Activated CD4-positive, alpha-beta T cell treated with anti-CD3 and anti-CD28 coated beads for 48 hours (primary cell): ENCODE results near the gene INPP4A.

Experiments
- DNase-seq: peaks from one replicate; pipeline ENCODE4 v3.0.0-alpha.2; 2020

Gene INPP4A

GRCh38 chr2:98543214-98543613, 98.6 kb downstream of the INPP4A start:
- no peak for DNase-seq

DNA sequence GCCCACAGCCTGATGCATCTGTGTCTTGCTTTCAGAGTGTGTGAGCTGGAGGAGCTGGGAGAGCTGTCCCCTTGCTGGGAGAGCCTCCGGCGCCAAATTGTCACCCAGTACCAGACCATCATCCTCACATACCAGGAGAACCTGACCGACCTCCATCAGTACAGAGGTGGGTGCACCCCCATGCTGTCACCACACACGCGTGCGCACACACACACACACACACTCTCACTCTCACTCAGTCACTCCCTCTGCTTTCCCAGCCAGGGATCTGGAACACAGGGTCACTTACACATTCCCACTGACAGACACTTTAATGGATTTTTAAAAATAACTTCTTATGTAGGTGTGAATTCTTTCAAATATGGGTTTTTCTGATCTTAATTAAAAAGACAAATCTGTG, 99.2 kb downstream of the INPP4A start:
- no peak for DNase-seq

- no peak for DNase-seq
These were observed 100.9 kb downstream of the INPP4A start for GRCh38 chr2:98545591-98545990.

- DNase-seq, result no peak
These were observed 101.5 kb downstream of the INPP4A start for GRCh38 chr2:98546186-98546585.

GRCh38 chr2:98547092-98547790, 102.6 kb downstream of the INPP4A start:
- no peak for DNase-seq

GRCh38 chr2:98548920-98549818, 104.5 kb downstream of the INPP4A start:
- DNase-seq, result no peak

DNA sequence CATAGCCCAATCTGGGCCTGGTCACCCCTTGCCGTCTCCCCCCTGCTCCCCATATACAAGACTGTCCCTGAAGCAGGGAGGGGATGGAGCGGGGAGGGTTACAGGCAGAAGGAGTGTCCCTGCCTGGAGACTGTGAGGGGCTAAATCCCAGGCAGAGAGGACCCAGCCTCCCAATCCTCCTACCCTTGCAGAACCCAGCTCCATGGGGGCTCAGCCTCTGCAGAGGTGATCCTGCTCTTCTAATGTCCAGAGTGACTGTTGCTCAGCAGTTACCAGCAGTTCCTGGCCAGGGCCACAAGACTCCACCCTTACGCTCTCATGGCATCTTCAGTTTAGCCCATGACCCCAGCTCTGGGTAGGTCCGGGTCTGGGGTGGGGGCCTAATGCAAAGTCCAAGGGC, 105.5 kb downstream of the INPP4A start:
- DNase-seq, result no peak

- peak; percentile 60 for DNase-seq
These were observed 106.7 kb downstream of the INPP4A start for GRCh38 chr2:98551316-98551715.

GRCh38 chr2:98552499-98553179, 108.0 kb downstream of the INPP4A start:
- no peak for DNase-seq

DNA sequence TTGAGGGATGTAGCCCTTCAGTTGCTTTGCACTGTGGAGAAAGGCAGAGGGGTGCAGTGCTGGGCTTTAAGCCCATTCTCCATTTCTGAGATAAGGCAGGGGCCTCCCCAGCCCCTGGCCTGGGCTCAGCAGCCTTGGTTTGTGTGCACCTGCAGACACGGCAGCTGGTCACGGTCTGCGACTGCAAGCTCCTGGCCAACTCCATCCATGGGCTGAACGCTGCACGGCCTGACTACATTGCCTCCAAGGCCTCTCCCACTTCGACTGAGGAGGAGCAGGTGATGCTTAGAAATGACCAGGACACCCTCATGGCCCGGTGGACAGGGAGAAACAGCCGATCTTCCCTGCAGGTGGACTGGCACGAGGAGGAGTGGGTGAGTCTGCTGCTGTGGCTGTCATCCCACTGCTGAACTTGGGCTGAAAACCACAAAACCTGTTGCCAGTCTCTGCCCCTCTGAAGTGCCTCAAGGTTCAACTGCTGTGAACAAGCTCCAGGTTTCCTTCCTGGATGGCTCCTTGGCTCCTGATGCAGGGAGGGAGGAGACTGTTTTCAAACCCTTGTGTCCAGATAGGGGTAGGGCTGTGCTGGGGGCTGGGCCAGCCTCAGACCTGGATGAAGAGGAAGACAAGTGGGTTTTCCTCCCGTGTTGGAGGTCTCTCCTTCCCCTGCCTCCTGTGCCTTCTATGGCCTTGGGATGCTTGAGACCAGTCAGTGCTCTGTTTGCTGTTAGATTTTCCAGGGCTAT, 109.6 kb downstream of the INPP4A start:
- DNase-seq, result no peak

DNA sequence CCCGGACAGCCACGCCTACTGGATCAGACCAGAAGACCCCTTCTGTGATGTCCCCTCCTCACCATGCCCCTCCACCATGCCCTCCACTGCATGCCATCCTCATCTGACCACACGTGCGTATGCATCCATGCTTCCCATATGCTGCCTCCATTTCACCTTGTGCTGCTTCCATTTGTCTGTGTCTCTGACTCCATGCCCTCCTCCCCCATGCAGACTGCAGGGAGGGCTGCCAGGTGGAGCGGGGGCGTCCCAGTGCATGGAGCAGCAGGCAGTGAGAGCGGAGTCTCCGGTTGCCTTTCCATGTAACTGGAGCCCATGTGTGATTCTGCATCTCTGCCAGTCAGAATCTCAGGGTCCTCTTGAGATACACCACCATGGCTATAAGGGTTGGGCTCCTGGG, 111.0 kb downstream of the INPP4A start:
- DNase-seq, result no peak

DNA sequence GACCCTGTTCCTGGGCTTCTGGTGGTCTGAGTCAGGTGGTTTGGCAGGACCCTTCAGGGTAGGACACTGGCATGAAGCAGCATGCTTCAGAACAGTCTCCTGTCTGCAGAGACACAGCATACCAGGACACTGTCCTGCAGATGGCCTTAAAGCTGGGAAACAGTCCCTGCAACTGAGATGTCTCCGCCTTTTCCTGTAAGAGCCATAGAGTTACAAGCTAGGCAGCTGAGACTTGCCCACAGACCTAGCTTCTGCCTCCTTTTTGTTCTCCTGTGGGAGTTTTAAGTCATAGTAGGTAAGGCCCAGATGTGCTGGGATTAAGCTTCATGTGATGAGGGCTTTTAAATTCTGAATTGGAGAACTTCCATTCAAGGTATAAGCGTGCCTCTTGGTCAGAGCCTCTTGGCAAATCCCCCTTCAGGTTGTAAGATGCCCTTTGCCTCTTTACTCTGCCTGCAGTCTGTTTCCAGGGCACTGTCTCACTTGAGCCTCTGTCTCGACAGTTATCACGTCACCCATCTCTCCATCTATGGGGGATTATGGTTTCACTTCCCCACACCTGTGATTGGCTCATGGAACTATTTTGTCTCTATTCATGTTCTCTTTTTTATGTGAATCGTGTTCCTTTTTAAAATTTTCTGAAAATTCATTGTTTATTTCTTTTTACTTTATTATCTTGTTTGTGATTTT, 111.8 kb downstream of the INPP4A start:
- no peak for DNase-seq

GRCh38 chr2:98558852-98559530, 114.3 kb downstream of the INPP4A start:
- DNase-seq, result no peak

- DNase-seq, result no peak
These were observed 114.9 kb downstream of the INPP4A start for GRCh38 chr2:98559581-98559980.

- no peak for DNase-seq
These were observed 115.7 kb downstream of the INPP4A start for GRCh38 chr2:98560256-98560771.

GRCh38 chr2:98561018-98561417, 116.4 kb downstream of the INPP4A start:
- DNase-seq, result no peak

GRCh38 chr2:98561902-98562695, 117.4 kb downstream of the INPP4A start:
- no peak for DNase-seq

- no peak for DNase-seq
These were observed 118.7 kb downstream of the INPP4A start for GRCh38 chr2:98563394-98563793.

GRCh38 chr2:98564541-98565132, 120.0 kb downstream of the INPP4A start:
- no peak for DNase-seq

- no peak for DNase-seq
These were observed 120.7 kb downstream of the INPP4A start for GRCh38 chr2:98565286-98565860.
